Body of pancreas (tissue), 4 donors: ENCODE data around the gene TOM1L1. TPM values are rescaled to one million over a fixed set of nuclear protein-coding genes. Genes with fewer than 3 reads are reported as not detected.

Experiments used
- ATAC-seq: fragments of 150-250 bp; one replicate; pipeline ENCODE4 v1.9.1; 2016
- DNase-seq, 4 donors: peaks; one replicate each; pipeline ENCODE4 v3.0.0-alpha.2; 2019
- H3K27ac ChIP-seq, 4 donors: fragments of 200-600 bp; sonication (generic); 1 replicate in 3 of 4; 2 replicates in 1 of 4; pipeline versions ENCODE4 v1.5.1 to v1.6.1; 2016 to 2019; ENCODE audit warnings: mild to moderate bottlenecking in 1 of 4, mixed read lengths in 1 of 4, moderate library complexity in 1 of 4
- H3K27me3 ChIP-seq, 2 donors: fragments of 200-600 bp; sonication (generic); one replicate each; pipeline ENCODE4 v1.6.0; 2016; ENCODE audit warnings: mild to moderate bottlenecking in 1 of 2
- H3K36me3 ChIP-seq, 2 donors: fragments of 200-600 bp; sonication (generic); replicated peaks in 1 of 2; 2 replicates each; pipeline ENCODE4 v1.5.1; 2016; ENCODE audit warnings: low read depth in 2 of 2; ENCODE audit not compliant: insufficient read depth in 1 of 2
- H3K4me1 ChIP-seq: fragments of 200-600 bp; sonication (generic); one replicate; pipeline ENCODE4 v1.6.0; 2016
- H3K4me3 ChIP-seq, 2 donors: fragments of 200-600 bp; sonication (generic); 1 replicate in 1 of 2; 2 replicates in 1 of 2; pipeline ENCODE4 v1.5.1; 2016 to 2019
- H3K9me3 ChIP-seq, 3 donors: fragments of 200-600 bp; sonication (generic); 1 replicate in 2 of 3; 2 replicates in 1 of 3; pipeline ENCODE4 v1.5.1; 2016
- CTCF ChIP-seq, 7 experiments: fragments of 450-650 bp in 4 of 7; fragments of 200-600 bp in 3 of 7; sonication (generic) in 3 of 7; IDR thresholded peaks; one replicate each; pipeline ENCODE4 v1.5.1; 2016 to 2019; ENCODE audit warnings: antibody characterized with exemption in 7 of 7
- POLR2A ChIP-seq, 3 donors: fragments of 450-650 bp; IDR thresholded peaks; one replicate each; pipeline ENCODE4 v1.6.1; 2016; ENCODE audit warnings: antibody characterized with exemption in 3 of 3, mild to moderate bottlenecking in 2 of 3
- WGBS, 2 donors: methylation state at CpG; one replicate each; pipeline ENCODE4 v1.1.5; 2017; 5-methylcytosine and 5-hydroxymethylcytosine counted together
- intact Hi-C: fragments of 100-400 bp; cut with DNase I; formaldehyde crosslinking; loops from one replicate; pipeline ENCODE4 v1.15.1; 2023
- total RNA-seq, 2 donors: library from RNA; depleted of rRNA; stranded (reverse); fragments of >200 nt; gene quantifications; one replicate each; pipeline ENCODE4 v1.1.0, GENCODE V29; 2016

Gene TOM1L1
- total RNA-seq, 2 donors from 2014 or later: 41.5 to 50.8 TPM

- 70 to 85% methylated on average over 1 of the region's 1 CpG for WGBS, 2 donors
- ATAC-seq: no peak
- Histone ChIP-seq H3K27me3 (no peaks in the 10 kb centered on the region), H3K4me1 (no peaks in the 10 kb centered on the region), H3K4me3 (no peak overlapping the region), H3K36me3 (no peaks in the 10 kb centered on the region), H3K27ac (no peak overlapping the region), H3K9me3 (no peaks in the 10 kb centered on the region)
- TF ChIP-seq CTCF (IDR thresholded peaks at IDR 0.05) (no peak), POLR2A (IDR thresholded peaks at IDR 0.05) (no peak)
- DNase-seq: no peak
- intact Hi-C loops: no loop called here
Observed at GRCh38 chr17:54985476-54985875, 84.8 kb downstream of the TOM1L1 start.

GRCh38 chr17:54990118-54990517 is 89.5 kb downstream of the TOM1L1 start:
- Histone ChIP-seq H3K4me3 (no peak overlapping the region), H3K27me3 (no peaks in the 10 kb centered on the region), H3K9me3 (no peaks in the 10 kb centered on the region), H3K27ac (no peak overlapping the region), H3K36me3 (no peaks in the 10 kb centered on the region), H3K4me1 (no peaks in the 10 kb centered on the region)
- intact Hi-C loops: loop anchor here (10.0 kb wide), 2 partner anchors 305 to 355 kb away; no protein-coding TSS in a partner anchor
- no peak for TF ChIP-seq CTCF (IDR thresholded peaks at IDR 0.05)
- no peak for TF ChIP-seq POLR2A (IDR thresholded peaks at IDR 0.05)
- DNase-seq: no peak
- ATAC-seq: no peak
- WGBS, 2 donors: 97 to 98% methylated on average over 3 to 4 of the region's 4 CpGs

GRCh38 chr17:54991567-54991966 is 90.9 kb downstream of the TOM1L1 start:
- 80 to 85% methylated on average over 1 of the region's 1 CpG for WGBS, 2 donors

GRCh38 chr17:54992797-54993639 is 92.4 kb downstream of the TOM1L1 start:
- Histone ChIP-seq H3K9me3 (no peaks in the 10 kb centered on the region), H3K27ac (no peak overlapping the region), H3K4me1 (no peaks in the 10 kb centered on the region), H3K36me3 (no peaks in the 10 kb centered on the region), H3K4me3 (no peak overlapping the region), H3K27me3 (no peaks in the 10 kb centered on the region)
- intact Hi-C loops: loop anchor here (10.0 kb wide), 2 partner anchors 302 to 352 kb away; no protein-coding TSS in a partner anchor
- TF ChIP-seq CTCF (IDR thresholded peaks at IDR 0.05): peak; percentile 33 to 76 (median 65)
- no peak for TF ChIP-seq POLR2A (IDR thresholded peaks at IDR 0.05)
- WGBS, 2 donors: 60 to 68% methylated on average over 8 of the region's 8 CpGs
- DNase-seq (peak in 1 of 4 donors; percentile 13), ATAC-seq (peak; percentile 73)

More at GRCh38 chr17:54991567-54991966, 90.9 kb downstream of the TOM1L1 start:
- Histone ChIP-seq H3K27ac (no peak overlapping the region), H3K36me3 (no peaks in the 10 kb centered on the region), H3K4me1 (no peaks in the 10 kb centered on the region), H3K4me3 (no peak overlapping the region), H3K9me3 (no peaks in the 10 kb centered on the region), H3K27me3 (no peaks in the 10 kb centered on the region)
- no peak for DNase-seq
- TF ChIP-seq POLR2A (IDR thresholded peaks at IDR 0.05) (no peak), CTCF (IDR thresholded peaks at IDR 0.05) (no peak)
- intact Hi-C loops: loop anchor here (10.0 kb wide), 2 partner anchors 303 to 353 kb away; no protein-coding TSS in a partner anchor
- no peak for ATAC-seq
